ENCODE measurements around the gene PRKCB. TPM values are rescaled to one million over a fixed set of nuclear protein-coding genes. Genes with fewer than 3 reads are reported as not detected.

The PRKCB gene
- total RNA-seq, 1 donor from 2014 or later = not detected

- H3K9me3 Mint-ChIP-seq (ENCODE audit: unreplicated experiment) = no peaks in the 10 kb centered on the region
- H3K27ac Mint-ChIP-seq (ENCODE audit: unreplicated experiment) = no peak overlapping the region
- no peak overlapping the region for H3K4me3 Mint-ChIP-seq (ENCODE audit: unreplicated experiment)
Observed at GRCh38 chr16:23987443-23987842, 151.7 kb downstream of the PRKCB start.

DNA sequence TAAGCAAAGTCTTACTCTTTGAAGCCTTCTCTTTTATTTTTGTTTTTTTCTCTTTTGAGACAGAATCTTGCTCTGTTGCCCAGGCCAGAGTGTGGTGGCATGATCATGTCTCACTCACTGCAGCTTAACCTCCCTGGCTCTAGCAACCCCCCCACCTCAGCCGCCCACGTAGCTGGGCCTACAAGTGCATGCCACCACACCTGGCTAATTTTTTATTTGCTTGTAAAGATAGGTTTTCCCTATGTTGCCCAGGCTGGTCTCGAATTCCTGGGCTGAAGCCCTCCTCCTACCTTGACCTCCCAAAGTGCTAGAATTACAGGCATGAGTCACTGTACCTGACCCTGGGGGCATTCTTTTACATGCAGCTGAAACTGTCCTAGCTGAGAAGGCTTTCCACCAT, 154.7 kb downstream of the PRKCB start:
- no peaks in the 10 kb centered on the region for H3K4me1 Mint-ChIP-seq (ENCODE audit: unreplicated experiment)
- no peak for DNase-seq (ENCODE audit: extremely low spot score, unreplicated experiment)
- no peak overlapping the region for H3K27ac Mint-ChIP-seq (ENCODE audit: unreplicated experiment)
- no peaks in the 10 kb centered on the region for H3K9me3 Mint-ChIP-seq (ENCODE audit: unreplicated experiment)
- H3K4me3 Mint-ChIP-seq (ENCODE audit: unreplicated experiment) = no peak overlapping the region
- no peaks in the 10 kb centered on the region for H3K27me3 Mint-ChIP-seq (ENCODE audit: unreplicated experiment)
- no peaks in the 10 kb centered on the region for H3K36me3 Mint-ChIP-seq (ENCODE audit: unreplicated experiment)
- no peak for TF ChIP-seq CTCF (IDR thresholded peaks at IDR 0.05)

More at GRCh38 chr16:23987443-23987842, 151.7 kb downstream of the PRKCB start:
- DNase-seq (ENCODE audit: extremely low spot score, unreplicated experiment) = no peak
- Mint-ChIP-seq H3K36me3 (ENCODE audit: unreplicated experiment) (no peaks in the 10 kb centered on the region), H3K4me1 (ENCODE audit: unreplicated experiment) (no peaks in the 10 kb centered on the region), H3K27me3 (ENCODE audit: unreplicated experiment) (no peaks in the 10 kb centered on the region)
- no peak for TF ChIP-seq CTCF (IDR thresholded peaks at IDR 0.05)

DNA sequence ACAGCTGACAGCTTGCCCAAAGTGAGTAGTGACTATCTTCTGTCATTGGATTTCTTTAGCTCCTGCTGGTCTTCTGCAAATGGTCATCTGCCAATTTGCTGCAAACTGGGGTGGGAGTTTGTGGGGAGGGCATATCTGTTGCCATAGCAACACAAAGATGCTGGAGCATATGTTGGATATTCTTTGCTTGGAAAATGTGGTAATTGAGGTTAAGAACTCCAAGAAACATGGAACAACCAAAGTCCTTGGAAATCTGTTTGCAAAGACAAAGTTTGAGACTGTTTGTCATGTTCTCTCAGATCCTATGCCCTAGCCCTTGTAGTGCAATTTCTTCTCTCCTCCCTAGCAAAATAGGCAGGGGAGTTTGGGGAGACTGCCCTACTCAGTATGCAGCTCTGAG, 155.3 kb downstream of the PRKCB start:
- TF ChIP-seq CTCF (IDR thresholded peaks at IDR 0.05) = no peak
- Mint-ChIP-seq H3K9me3 (ENCODE audit: unreplicated experiment) (no peaks in the 10 kb centered on the region), H3K36me3 (ENCODE audit: unreplicated experiment) (no peaks in the 10 kb centered on the region), H3K4me3 (ENCODE audit: unreplicated experiment) (no peak overlapping the region), H3K4me1 (ENCODE audit: unreplicated experiment) (no peaks in the 10 kb centered on the region), H3K27me3 (ENCODE audit: unreplicated experiment) (no peaks in the 10 kb centered on the region), H3K27ac (ENCODE audit: unreplicated experiment) (no peak overlapping the region)
- no peak for DNase-seq (ENCODE audit: extremely low spot score, unreplicated experiment)

- no peak for TF ChIP-seq CTCF (IDR thresholded peaks at IDR 0.05)
- Mint-ChIP-seq H3K27ac (ENCODE audit: unreplicated experiment) (no peak overlapping the region), H3K4me1 (ENCODE audit: unreplicated experiment) (no peaks in the 10 kb centered on the region), H3K9me3 (ENCODE audit: unreplicated experiment) (no peaks in the 10 kb centered on the region), H3K27me3 (ENCODE audit: unreplicated experiment) (no peaks in the 10 kb centered on the region), H3K4me3 (ENCODE audit: unreplicated experiment) (no peak overlapping the region), H3K36me3 (ENCODE audit: unreplicated experiment) (no peaks in the 10 kb centered on the region)
- DNase-seq (ENCODE audit: extremely low spot score, unreplicated experiment) = no peak
Observed at GRCh38 chr16:23994615-23995014, 158.8 kb downstream of the PRKCB start.

DNA sequence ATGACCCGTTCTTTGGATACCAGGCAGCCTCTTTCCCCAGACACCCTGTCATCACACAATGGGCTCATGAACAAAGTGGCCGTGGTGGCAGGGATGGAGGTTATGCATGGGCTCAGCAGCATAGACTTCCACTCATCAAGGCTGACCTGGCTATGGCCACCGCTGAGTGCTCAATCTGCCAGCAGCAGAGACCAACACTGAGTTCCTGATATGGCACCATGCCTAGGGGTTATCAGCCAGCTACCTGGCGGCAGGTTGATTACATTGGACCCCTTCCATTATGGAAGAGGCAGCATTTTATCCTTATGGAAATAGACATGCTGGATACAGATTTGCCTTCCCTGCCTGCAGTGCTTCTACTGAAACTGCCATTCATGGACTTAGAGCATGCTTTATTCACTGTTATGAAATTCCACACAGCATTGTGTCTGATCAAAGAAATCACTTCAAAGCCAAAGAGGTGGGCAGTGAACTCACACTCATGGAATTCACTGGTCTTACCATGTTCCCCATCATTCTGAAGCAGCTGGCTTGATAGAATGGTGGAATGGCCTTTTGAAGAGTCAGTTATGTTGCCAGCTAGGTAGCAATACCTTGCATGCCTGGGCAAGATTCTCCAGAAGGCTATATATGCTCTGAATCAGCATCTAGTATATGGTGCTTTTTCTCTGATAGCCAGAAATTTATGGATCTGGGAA, 160.6 kb downstream of the PRKCB start:
- Mint-ChIP-seq H3K4me1 (ENCODE audit: unreplicated experiment) (no peaks in the 10 kb centered on the region), H3K27me3 (ENCODE audit: unreplicated experiment) (no peaks in the 10 kb centered on the region), H3K4me3 (ENCODE audit: unreplicated experiment) (no peak overlapping the region), H3K36me3 (ENCODE audit: unreplicated experiment) (no peaks in the 10 kb centered on the region), H3K9me3 (ENCODE audit: unreplicated experiment) (no peaks in the 10 kb centered on the region), H3K27ac (ENCODE audit: unreplicated experiment) (no peak overlapping the region)
- no peak for DNase-seq (ENCODE audit: extremely low spot score, unreplicated experiment)
- TF ChIP-seq CTCF (IDR thresholded peaks at IDR 0.05) = no peak
